NCI-H226 (cell line): ENCODE measurements around the gene AEBP1.

Experiments used
- DNase-seq: peaks from one replicate; pipeline ENCODE4 v3.0.0-alpha.2; 2015

The AEBP1 gene

DNA sequence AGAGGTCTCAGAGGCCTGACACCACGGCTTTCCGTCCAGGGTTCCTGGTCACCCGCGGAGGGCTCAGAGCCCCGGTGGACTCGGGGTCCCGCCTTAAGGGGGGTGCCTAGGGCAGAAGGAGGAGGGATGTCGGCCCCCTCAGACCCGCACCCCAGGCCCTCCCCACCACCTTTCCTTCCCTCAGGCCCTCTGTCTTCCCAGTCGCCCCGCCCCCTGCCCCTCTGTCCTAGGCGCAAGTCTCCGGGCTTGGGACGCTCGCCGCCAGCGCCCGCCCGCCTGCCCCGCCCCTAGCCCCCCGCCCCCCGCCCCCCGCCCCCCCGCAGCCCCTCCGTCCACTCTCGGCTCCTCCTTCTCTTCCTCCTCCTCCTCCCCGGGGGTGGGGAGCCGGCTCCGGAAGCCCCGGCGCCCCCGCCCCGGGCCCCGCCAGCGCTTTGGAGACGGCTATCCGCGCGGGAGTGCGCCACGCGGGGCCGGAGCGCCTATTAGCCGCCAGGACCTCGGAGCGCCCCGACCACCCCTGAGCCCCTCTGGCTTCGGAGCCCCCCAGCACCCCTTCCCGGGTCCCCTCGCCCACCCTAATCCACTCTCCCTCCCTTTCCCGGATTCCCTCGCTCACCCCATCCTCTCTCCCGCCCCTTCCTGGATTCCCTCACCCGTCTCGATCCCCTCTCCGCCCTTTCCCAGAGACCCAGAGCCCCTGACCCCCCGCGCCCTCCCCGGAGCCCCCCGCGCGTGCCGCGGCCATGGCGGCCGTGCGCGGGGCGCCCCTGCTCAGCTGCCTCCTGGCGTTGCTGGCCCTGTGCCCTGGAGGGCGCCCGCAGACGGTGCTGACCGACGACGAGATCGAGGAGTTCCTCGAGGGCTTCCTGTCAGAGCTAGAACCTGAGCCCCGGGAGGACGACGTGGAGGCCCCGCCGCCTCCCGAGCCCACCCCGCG is at the start of gene AEBP1:
Gene AEBP1, plus strand, starts transcription at position 423 of the 937 bp plus-strand sequence. Its CDS starts 321 bp downstream, at position 744.
- DNase-seq, result no peak

GRCh38 chr7:44056681-44057080 is 47.5 kb upstream of the AEBP1 start:
- no peak for DNase-seq

- DNase-seq, result no peak
Measured at GRCh38 chr7:44057181-44057848, 46.8 kb upstream of the AEBP1 start.

GRCh38 chr7:44057849-44058758 is 46.0 kb upstream of the AEBP1 start:
- DNase-seq, result no peak

DNA sequence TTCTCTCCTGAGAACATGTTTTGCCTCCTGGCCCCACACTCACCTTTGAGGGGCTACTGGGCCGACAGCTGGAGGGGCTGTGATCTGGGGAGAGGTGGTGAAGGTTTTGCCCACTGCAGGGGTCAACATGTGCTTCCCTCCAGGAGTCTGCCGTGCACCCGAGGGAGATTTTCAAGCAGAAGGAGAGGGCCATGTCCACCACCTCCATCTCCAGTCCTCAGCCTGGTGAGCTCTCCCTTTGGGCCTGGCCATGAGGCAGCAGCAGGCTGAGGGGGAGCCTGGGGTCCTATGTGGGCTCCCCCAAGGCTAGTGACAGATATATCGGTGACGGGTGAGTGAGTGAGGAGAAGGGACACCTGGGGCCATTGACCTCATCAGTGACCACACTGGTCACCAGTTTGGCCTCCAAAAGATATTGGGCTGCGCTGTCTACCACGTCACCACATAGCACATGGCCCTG is 45.4 kb upstream of the AEBP1 start:
- no peak for DNase-seq

DNA sequence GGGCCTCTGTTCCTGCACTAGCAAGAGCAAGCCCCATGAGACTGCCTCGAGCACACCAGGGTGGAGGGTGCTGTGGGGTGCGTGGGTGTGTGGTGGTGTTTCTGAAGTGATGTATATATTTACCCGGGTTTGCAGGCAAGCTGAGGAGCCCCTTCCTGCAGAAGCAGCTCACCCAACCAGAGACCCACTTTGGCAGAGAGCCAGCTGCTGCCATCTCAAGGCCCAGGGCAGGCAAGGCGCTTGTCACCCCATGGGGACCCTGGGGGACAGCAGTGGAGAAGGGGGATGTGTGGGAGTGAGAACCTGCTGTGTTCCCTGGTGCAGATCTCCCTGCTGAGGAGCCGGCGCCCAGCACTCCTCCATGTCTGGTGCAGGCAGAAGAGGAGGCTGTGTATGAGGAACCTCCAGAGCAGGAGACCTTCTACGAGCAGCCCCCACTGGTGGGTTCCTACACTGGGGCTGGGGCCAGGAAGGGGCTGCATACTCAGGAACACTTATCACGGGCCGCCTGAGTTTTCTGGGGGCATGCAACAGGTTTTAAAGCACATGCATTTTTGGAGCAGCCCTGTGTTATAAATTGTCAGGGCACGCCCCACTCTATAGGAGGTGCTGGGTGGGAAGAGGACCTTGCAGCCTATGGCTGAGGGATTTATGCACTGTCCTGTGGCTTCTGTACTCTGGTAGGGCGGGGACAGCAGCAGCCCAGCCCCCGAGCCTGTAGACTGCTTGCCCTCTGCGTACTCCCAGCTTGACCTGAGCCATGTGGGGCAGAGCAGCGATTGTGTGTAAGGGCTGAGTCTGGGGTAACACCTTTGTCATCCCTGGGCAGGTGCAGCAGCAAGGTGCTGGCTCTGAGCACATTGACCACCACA is 44.7 kb upstream of the AEBP1 start:
- no peak for DNase-seq

DNA sequence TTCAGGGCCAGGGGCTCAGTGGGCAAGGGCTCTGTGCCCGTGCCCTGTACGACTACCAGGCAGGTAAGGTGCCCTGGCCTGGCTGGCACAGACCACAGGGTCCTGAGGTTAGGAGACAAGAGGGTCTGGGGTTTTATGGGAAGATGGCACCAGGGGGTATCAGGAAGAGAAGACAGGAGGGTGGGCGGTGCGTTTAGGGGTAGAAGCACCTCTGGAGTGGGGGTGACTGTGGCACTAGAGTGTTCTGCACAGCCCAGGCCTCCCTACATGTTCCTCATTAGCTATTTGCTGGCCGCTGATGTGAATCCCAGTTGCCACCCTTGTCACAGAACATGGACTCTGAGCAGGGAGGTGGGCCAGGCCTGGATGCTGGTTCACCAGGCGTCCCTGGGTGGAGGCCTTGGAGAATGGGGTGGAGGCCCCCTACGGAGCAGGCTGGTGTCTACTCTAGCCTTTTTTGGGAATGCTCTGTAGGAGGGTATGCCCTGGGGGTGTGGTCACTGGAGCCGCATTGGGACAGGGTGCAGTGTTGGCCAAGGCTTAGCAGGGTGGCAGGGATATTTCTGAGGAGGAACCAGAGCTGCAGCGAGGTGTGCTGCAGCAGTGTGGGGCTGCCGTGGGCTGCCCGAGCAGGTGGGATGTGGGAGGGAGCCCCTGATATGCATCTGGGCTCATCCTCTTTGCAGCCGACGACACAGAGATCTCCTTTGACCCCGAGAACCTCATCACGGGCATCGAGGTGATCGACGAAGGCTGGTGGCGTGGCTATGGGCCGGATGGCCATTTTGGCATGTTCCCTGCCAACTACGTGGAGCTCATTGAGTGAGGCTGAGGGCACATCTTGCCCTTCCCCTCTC is 43.8 kb upstream of the AEBP1 start:
- no peak for DNase-seq

DNA sequence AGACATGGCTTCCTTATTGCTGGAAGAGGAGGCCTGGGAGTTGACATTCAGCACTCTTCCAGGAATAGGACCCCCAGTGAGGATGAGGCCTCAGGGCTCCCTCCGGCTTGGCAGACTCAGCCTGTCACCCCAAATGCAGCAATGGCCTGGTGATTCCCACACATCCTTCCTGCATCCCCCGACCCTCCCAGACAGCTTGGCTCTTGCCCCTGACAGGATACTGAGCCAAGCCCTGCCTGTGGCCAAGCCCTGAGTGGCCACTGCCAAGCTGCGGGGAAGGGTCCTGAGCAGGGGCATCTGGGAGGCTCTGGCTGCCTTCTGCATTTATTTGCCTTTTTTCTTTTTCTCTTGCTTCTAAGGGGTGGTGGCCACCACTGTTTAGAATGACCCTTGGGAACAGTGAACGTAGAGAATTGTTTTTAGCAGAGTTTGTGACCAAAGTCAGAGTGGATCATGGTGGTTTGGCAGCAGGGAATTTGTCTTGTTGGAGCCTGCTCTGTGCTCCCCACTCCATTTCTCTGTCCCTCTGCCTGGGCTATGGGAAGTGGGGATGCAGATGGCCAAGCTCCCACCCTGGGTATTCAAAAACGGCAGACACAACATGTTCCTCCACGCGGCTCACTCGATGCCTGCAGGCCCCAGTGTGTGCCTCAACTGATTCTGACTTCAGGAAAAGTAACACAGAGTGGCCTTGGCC is 43.0 kb upstream of the AEBP1 start:
- DNase-seq, result no peak

DNA sequence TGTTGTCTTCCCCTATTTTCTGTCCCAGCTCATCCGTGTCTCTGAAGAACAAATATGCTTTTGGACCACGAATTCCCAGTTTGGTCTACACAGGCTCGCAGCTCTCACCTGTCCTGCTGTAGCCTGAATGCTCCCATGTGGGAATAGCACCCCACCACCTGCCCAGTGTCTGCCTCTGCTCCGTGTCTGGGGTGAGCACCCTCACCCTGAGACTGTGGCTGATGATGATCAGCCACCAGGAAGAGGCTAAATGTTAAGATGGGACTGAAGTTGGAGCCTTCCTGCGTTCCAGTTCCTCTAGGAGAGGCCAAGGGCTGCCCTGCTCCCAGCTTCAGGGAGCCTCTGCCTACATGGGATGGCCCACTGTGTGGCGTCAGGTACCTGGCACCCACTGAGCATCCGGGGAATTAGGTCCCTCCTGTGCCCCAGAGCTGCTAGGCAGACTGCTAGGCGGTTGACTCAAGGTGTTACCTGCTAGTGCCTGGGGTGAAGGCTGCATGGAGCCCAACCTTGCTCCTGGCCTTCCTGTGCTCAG is 42.4 kb upstream of the AEBP1 start:
- DNase-seq, result no peak

- no peak for DNase-seq
Measured at GRCh38 chr7:44062180-44062902, 41.8 kb upstream of the AEBP1 start.

DNA sequence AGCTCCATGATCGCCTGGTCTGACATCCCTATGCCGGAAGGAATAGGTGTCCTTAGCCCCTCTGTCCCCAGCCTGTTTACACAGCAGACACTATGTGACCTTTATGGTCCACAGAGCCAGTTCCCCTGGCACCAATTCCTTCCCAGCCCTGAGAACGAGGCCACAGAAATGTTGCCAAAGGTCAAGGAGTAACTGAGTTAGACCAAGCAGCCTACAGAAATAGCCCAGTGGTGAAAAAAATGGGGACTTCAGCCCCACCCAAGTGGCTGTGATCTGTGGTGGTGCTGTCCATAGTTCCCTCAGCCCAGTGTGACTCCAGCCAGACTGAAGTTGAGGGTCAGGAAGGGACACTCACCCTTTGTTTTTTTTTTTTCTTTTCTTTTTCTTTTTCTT is 41.2 kb upstream of the AEBP1 start:
- DNase-seq, result no peak

DNA sequence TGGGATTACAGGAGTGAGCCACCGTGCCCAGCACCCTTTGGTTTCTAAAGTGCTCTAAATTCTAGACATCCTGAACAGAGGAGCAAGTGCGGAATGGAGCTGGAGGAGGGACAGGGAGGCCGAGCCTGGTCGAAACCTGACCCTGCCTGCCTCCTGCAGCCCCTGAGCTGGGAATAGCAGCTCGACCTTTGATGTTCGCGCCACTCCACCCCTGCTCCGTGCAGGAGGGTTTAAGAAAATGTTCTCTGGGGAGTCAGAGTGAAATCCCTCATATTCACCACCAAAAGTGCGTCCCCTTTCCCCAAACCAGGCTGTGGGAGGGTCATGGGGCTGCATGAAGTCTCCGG is 40.6 kb upstream of the AEBP1 start:
- DNase-seq, result no peak

DNA sequence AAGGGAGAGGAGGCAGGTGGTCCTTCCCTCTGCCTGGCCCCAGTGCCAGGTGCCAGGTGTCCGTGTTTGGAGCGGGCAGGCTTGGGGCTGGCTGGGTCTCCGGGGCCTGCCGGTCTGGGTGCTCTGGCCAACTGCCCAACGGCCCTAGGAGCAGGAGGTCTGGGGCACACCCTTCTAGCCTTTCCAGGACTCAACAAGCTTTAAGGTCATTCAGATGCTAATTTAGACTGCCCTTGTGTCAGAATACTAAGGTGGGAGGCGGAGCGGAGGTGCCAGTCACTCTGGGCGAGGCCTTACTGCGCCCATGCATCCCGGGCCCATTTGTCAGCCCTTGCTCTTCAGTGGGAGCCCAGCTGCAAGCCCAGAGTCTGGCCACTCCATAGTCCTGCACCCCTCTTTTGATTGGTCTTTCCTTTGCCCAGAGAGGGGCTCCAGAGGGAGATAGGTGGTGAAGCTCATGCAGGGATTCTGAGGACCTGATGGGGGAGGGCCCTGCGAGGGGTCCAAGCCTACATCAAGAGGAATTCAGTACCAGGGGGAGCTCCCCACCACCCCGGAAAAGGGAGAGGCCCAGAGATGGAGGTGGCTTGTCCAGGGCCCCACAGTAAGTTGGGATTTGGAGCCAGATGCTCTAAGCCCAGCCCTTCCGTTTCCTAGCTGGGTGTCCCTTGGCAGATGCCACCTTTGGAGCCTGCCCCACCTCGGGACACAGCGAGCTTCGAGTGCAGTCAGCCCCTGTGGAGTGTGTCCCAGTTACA is 40.1 kb upstream of the AEBP1 start:
- no peak for DNase-seq

- no peak for DNase-seq
Measured at GRCh38 chr7:44064791-44065430, 39.2 kb upstream of the AEBP1 start.

GRCh38 chr7:44065431-44066110 is 38.6 kb upstream of the AEBP1 start, which contains the start of gene PGAM2:
Gene PGAM2 (minus strand): TSS chr7:44065567. CDS start chr7:44065529, 38 bp downstream.
- no peak for DNase-seq

DNA sequence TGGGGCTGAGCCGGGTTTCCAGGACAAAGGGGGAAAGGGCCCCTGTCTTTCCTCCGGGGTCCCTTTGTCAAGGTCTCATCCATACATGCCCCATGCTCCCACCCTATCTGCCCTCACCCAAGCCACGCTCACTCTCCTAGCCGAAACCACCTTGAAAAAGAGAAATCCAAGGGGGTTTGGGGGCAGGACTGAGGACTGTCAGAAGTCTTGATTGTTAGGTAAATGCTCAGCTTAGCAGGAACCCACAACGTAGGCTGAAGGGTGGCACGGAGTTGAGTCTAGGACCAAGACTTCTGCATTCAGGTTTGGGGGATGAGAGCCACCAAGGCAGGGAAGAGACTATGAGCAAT is 38.1 kb upstream of the AEBP1 start:
- no peak for DNase-seq

DNA sequence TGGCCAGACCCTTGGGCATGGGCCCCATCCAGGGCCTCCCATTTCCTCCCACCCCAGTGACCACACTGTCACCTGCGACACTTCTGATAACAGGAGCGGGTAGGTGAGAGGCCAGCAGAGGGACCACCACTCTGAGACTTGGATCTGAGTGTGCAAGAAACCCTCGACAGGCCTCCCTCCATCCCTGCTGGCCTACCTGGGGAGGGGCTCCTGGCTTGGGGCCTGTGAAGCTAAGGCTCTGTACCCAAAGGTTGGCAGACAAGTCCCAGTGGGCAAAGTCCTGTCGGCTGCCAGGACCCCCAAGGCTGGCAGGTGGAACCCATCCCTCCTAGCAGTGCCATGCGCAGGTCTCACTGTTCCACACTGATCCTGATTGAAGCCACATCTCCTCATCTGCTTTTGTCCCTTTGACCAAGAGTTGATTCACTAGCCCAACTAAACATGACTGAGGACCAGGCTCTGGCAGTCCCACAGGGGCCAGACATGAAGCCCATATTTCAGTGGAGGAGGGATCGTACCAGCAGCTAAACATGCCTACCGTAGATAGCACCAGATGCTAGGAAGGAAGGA is 37.6 kb upstream of the AEBP1 start:
- DNase-seq, result no peak
